WI38 (cell line): ENCODE data around the gene CCN6.

Experiments
- H3K4me3 ChIP-seq: 2 replicates; pipeline ENCODE4 v1.5.1; 2011; ENCODE audit warnings: low read depth, mild to moderate bottlenecking, control low read depth, low read length
- TF ChIP-seq, protein P1 (sequence below): IDR thresholded peaks from 2 replicates; pipeline ENCODE4 v1.5.1; 2012; ENCODE audit warnings: low read depth, mild to moderate bottlenecking, control low read depth, low read length

CCN6 gene

DNA sequence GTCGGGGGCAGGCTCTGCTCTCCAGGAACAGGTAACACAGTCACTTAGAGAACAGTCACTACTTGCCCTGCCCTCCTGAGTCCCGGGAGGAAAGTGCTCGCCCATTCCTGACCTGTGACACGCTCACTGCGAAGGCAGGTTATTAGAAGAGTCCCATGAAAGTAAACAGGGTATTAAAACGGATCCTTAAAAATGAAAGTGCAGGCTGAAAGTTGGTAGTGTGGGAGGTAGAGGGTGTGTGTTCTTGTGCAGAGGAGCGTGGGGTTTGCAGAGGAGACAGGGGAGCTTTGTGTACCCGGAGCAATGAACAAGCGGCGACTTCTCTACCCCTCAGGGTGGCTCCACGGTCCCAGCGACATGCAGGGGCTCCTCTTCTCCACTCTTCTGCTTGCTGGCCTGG, at the start of gene CCN6:
Gene CCN6 (plus strand): TSS at position 104 of the 400 bp plus-strand sequence. CDS start 254 bp downstream, at position 358.
- H3K4me3 ChIP-seq, result no peak within 1 kb of the TSS
- TF ChIP-seq, protein P1, sequence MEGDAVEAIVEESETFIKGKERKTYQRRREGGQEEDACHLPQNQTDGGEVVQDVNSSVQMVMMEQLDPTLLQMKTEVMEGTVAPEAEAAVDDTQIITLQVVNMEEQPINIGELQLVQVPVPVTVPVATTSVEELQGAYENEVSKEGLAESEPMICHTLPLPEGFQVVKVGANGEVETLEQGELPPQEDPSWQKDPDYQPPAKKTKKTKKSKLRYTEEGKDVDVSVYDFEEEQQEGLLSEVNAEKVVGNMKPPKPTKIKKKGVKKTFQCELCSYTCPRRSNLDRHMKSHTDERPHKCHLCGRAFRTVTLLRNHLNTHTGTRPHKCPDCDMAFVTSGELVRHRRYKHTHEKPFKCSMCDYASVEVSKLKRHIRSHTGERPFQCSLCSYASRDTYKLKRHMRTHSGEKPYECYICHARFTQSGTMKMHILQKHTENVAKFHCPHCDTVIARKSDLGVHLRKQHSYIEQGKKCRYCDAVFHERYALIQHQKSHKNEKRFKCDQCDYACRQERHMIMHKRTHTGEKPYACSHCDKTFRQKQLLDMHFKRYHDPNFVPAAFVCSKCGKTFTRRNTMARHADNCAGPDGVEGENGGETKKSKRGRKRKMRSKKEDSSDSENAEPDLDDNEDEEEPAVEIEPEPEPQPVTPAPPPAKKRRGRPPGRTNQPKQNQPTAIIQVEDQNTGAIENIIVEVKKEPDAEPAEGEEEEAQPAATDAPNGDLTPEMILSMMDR, result no peak

DNA sequence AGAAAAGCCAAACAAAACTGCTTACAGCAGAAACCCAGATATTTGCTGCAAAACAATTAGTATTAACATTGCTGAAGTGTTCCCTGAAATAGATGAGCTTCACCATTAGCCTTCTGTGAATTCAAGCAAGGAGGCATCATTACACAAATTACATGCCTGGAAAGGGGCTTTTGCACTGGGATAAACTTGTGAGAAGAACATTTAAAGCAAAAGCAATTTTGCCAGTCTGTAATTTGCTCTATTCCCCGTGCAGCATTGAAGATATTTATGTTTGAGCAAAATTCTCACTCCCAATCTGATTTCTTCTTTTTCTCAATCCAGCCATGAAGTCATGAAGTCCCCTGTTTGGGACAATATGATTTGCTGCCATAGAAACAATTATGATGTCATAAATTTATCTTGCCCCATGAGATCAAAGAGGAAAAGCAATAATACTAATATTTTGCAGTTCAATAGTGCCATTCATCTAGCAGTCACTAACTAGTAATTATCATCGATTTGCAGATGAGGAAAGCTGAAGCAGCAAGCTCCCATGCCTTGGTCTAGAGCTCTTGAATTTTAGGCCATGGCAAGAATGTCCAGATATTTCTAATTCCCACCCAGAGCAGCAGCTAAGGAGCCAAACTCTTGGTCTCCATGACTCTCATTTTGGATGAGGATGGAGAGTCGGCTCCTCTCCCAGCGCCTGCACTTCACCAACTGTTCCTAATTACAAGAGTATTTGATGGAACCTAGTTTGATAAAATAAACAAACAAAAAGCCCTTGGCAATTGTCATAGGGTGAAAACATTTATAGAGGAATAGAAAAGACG, 49.5 kb upstream of the CCN6 start:
- no peak overlapping the region for H3K4me3 ChIP-seq
- TF ChIP-seq, protein P1, result no peak

DNA sequence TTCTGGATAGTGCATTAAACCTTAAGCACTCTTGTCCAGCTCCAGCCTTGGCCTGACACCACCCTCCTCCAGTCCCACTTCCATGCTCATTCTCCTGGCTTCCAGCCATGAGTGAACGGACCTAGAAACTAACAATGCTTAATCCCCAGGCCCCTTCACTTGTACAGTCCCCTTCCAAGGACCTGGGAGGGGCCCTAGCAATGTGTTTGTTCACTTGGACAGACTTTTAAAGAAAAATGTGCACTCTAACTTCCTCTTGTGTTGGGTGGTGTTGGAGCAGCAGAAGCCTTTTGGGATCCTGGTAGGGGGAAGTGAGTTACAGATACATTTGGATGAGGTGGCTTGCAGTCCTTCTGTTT, 48.9 kb upstream of the CCN6 start:
- TF ChIP-seq, protein P1, result no peak
- no peak overlapping the region for H3K4me3 ChIP-seq

DNA sequence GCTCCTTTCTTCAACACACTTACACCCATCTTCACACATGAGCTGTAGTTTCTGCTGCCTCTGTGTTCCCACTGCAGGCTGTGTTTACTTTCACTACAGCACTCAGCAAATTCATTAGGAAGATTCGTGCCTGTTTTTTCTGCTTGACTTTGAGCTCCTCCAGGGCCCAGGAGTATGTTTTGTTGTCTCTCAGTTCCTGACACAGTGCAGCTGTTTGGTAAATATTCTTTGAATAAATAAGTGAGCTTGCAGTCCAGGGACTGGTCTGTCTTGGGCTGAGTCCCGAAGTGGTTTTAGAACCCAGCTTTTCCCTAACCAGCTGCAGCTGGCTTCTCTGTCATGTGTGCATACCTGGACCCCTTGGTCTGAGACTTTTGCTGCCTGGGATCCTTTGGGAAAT, 46.6 kb upstream of the CCN6 start:
- TF ChIP-seq, protein P1, result no peak

DNA sequence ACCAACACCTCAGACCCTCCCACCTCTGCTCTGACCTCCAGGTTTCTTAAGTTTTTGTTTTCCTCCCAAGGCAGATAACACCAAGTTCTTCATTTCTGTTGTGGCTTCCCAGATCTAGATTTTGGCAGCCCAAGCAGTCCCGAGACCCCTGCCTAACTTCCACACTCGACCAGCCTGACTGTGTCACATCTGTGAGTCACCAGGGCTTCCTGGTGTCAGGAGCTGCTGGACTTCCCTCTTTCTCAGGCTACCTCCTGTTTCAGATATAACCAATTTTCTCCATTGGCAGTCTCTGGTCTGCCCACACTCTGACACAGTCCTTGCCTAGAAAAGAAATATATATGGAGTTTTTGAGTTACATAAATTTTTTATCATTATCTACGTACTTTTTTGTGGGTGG, 46.1 kb upstream of the CCN6 start:
- no peak overlapping the region for H3K4me3 ChIP-seq
- TF ChIP-seq, protein P1, result no peak

More for the DNA sequence above, 46.6 kb upstream of the CCN6 start:
- H3K4me3 ChIP-seq, result no peak overlapping the region

DNA sequence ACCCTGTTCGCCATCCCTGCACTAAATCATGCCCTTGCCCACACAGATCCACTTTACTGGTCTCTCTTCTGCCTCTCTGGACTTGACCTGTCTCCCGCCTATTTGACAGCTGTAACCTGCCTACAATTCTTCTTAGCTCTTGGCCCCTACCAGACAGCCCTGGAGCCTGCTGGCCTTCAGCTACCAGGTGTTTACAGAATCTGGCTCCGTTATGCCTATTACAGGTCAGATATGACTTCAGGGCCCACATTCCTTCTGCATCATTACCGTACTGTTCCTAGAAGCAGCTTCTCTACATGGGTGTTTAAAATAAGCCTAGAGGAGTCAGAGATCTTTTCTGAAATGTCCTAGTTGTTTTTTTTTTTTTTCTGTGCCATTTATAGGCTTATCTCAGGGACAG, 45.4 kb upstream of the CCN6 start:
- H3K4me3 ChIP-seq, result no peak overlapping the region
- TF ChIP-seq, protein P1, result no peak

DNA sequence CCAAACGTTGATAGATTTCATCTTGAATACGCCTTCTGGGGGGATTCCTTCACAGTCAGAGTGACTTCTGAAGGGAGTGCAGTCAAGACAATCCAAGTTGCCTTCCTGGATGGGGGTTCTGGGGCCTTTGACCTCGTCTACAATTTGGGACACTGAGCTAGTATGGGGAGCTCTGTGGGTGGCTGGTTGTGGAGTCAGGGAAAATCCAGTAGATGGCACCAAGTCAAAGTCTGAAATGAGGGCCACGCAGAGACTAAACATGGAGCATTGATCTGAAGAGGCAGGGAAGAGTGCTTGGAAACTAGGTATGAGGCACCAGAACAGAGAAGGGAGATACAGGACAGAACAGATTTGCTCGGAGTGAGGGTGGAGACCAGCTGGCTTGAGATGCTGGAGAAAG, 43.6 kb upstream of the CCN6 start:
- H3K4me3 ChIP-seq, result no peak overlapping the region
- TF ChIP-seq, protein P1, result no peak
